Islet precursor cell (in vitro differentiated cells): Measurements from ENCODE around the gene RFXANK.
"Not testable (repeated sequence)": the region's sequence is repeated elsewhere in the genome, so short reads cannot be mapped to it uniquely, and the experiment has no call there.

ENCODE experiments used
- DNase-seq: peaks from one replicate; pipeline ENCODE4 v3.0.0-alpha.2; 2018

Gene RFXANK, protein sequence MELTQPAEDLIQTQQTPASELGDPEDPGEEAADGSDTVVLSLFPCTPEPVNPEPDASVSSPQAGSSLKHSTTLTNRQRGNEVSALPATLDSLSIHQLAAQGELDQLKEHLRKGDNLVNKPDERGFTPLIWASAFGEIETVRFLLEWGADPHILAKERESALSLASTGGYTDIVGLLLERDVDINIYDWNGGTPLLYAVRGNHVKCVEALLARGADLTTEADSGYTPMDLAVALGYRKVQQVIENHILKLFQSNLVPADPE

DNA sequence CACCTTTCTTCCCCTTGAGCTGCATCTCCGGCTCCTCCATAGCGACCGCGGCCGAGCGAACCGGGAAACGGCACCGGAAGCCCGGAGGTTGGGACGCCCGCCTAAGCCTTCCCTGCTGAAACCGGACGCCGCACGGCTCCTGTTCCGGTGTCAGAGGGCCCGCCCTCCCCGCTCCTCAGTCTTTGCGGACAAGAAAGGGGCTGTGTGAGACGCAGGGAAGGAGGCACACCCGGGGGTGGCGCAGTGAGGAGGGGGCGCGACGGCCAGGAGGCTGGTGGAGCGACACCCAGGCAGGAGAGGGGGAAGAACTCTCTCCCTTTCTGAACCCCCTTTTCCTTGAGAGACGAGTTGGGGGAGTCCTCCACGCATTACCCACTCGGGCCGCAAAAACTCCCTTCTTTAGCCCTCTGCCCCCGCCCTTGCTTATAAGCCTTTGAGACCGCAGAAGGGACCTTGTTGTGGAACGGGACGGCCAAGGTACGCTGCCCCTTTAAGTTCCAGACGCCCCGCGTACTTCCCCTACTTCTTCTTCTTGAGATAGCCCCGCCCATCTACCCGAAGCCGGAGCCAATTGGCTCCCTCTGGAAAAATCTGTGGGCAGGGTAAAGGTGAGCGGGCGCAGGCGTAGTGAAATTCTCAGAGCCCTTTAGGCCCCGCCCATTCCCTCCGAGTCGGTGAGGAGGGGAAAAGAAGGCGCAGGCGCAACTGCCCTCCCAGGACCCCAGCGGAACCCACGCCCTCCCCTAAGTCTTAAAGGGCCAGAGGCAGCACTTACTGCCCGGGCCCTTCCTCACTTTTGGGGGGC, at the start of gene RFXANK, which contains the start of gene BORCS8:
RFXANK (plus strand) TSS at position 181 of the 805 bp plus-strand sequence. CDS start 1,689 bp downstream, outside the sequence.
BORCS8 (minus strand) TSS at position 75 of the 805 bp plus-strand sequence; CDS start at position 40, 35 bp downstream.
- DNase-seq, result peak; percentile 99

DNA sequence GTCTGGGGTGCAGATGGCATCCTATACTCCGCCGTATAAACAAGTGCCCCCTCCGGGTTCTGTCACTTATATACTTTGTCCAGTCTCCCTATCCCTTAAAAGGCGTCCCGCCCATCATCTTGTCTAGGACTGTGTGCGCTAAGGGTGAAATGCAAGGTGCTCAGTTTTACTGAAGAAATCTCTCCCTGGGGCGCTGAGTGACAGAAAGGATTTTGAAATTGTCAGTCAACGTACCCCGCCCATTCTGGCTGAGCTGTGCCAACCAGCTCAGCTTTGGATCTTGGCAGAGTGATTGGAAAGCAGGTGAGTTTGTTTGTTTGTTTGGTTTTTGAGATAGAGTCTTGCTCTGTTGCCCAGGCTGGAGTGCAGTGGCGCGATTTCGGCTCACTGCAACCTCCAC, 49.7 kb upstream of the RFXANK start:
- no peak for DNase-seq

DNA sequence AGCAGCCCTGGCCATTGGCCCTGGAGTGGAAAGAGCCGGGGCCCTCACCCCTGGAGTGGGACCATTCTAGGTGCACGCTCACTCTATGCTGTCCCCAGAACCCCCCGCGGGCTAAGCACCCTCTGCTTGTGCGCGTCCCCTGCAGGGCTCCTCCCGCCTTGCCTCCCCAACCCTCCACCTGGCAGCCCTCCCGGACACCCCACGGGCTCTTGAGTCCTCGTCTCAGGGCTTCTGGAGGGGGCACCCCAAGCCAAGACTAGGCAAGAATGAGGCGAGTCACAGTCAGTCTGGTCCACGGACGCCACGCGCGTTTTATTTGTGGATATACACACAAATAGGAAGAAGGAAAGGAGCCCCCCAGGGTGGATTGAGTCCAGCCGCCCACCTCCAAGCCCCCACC, 46.8 kb upstream of the RFXANK start:
- no peak for DNase-seq

DNA sequence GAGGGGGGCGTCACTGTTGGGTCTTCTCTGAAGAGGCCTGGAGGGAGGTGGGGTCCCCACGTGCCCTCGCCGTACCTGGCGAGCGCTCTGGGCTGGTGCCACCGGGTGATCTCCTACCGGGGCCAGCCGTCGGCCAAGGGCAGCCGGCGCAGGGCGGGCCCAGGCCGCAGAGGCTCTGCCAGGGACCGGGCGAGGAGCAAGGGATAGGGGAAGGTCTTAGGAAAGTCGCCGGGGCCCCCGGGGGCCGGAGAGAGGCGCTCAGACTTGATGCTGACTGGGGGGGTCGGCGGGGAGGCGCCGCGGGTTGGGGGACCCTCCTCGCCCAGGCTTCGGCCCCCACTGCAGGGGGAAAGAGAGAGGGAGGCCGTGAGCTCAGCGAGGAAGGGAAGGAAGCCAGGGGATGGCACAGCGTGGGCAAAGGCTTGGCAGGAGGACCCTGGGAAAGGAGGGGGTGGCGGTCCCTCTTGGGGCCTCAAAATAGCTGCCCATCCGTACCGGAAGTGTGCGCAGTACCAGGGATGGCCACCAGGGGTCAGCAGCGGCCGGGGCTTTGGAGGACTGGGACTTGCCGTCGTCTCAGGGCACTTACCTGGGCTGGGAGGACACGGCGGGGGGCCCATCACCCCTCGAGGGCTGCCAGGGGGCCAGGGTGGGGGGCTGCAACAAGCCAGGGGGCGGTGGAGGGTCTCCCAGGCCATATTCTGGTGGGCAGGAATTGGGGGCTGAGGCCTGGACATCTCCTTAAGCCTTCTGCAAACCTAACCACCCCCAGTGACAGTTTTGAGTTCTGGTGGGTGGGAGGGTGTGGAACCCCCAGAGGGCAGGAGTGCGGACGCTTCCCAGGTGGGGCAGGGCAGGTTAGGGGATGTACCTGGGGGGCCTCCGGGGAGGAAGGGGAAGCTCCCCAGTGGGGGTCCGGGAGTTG, 46.1 kb upstream of the RFXANK start:
- peak; percentile 87 for DNase-seq

DNA sequence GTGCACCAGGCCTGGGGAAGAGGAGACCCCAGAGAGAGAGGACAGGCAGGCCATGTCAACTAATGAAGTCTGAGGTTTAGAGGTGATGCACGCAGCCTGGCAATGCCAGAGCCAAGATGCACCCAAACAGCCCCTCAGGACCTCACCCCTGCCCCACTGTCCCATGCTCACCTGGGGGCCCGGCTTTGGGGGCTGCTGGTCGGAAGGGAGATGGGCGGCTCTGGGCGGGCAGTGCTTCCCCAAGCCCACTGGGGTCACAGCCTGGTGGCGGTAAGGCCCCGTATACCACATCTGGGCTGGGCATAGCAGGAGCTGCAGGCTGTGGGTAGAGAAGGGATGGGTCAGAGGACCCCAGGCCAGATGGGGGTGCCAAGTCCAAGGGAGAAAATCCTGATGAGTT, 45.2 kb upstream of the RFXANK start:
- no peak for DNase-seq

DNA sequence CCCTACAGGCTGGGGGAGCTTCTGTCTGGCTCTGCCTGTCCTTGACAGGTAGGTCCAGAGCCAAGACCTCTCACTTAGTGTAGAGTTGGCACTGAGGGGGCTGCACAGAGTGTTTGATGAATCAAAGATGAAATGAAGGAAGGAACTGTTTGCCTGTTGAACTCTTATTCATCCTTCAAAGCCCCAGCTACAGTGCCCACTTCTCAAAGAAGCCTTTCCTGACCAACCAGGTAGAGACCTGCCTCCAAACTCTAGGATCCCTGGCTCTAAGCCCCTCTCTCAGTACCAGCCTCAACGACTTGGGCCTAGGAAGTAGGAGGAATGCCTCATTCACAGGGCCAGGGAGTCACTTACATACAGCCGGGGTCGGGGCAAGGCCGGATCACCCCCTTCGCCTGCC, 44.7 kb upstream of the RFXANK start:
- no peak for DNase-seq

DNA sequence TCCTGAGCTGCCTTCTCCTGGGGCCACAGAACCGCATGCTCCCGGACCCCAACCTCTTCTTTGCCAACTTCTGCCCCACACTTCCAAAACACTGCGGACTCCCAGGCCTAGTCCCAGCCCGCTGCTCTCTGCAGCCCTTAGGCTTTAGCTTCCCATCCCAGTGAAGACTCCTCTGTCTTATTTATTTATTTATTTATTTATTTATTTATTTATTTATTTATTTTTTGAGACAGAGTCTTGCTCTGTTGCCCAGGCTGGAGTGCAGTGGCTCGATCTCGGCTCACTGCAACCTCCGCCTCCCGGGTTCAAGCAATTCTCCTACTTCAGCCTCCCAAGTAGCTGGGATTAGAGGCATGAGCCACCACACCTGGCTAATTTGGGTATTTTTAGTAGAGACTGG, 43.6 kb upstream of the RFXANK start:
- not testable (repeated sequence) for DNase-seq

DNA sequence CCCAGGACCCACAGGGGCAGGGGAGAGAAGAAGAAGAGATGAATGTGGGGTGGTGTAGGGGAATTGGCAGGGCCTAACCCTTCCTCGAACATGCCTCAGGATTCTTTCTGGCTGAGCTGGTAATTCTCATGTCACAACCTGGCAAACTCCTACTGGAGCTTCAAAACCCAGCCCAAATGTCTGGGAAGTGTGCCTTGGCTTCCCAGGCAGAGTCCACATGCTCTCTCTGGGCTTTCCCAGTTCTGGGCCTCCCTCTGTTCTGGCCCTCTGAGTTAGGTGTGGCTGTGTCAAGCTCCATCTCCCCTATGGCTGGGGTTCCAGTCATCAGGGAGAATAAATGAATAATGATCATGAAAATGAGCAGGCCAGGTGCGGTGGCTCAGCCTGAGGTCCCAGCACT, 42.6 kb upstream of the RFXANK start:
- DNase-seq, result no peak

DNA sequence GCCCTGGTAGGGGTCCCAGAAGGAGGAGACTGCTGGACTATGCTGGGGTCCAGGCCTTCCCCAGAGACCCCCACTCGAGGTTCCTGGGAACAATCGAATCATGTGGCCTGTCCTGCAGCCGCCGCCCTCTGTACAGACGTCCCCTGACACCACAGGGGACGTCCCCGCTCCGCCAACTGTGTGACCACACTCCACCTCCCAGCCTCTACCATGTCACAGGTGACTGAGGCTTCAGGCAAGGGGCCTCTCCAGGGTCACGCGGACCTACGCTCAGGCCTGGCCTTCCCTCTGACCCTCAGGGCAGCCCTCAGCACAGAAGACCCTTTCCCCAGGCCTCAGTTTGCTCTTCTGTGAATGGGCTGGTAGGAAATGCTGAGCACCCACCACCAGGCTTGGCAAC, 40.6 kb upstream of the RFXANK start:
- no peak for DNase-seq

DNA sequence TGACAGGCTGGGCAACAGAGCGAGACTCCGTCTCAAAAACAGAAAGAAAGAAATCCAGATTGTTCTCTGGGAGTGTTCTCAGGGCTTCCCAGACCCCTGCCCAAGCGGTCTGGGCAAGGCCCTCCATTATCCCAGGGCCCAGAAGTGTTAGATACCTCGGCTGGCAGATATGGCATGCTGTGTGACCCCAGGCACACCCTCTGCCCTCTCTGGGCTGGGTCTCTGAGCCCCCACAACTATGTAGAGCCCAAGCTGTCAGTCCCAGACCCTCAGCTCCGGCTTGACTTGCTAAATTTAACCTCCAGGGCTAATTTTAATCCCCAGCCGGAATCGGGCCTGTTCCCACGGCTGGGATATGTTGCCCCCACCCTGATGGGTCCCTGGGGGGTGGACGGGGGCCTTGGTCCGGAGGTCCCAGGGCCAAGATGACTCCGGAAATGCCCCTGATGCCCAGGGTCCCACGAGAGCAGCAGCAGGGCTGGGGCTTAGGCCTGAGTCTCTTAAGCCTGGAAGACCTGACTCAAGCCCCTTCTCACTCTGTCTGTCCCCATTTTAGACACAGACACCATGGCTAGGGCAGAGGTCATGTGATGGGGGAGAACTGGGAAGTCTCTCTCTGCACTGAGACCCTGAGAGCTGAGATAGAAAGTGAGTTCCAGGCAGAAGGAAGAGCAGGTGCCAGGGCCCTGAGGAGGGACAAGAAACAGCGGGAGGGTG, 39.2 kb upstream of the RFXANK start:
- DNase-seq, result no peak

DNA sequence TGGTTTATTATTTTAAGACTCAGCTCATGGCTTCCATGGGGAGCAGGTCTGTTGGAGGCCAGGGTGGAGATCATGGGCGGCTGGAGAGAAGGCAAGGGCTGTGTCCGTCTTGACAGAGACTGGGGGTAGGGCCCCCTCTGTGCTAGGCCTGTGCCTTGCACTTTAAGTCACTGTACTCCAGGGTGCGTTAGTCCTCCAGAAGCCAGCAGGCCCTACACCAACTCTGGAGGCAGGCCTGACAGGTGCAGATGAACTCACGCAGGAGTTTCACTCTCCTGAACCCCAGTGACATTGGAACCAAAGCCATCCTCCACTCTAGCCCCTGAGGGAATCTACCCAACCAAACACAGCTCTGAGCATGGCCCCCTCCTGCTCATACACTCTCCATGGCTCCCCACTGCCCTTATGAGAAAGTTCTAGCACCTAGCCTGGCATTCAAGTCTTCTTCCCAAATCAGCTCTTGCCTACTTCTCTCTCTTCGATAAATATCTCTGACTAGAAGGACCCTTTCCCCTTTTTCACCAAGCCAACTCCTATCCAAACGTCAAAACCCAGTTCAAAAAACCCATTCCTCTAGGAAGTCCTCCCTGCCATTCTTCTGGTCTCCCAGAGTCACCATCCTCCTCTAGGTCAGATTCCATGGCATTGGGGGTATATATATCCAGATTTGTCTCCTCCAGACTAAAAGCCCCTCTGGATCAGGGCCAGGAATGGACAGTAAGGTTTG, 37.1 kb upstream of the RFXANK start:
- no peak for DNase-seq

DNA sequence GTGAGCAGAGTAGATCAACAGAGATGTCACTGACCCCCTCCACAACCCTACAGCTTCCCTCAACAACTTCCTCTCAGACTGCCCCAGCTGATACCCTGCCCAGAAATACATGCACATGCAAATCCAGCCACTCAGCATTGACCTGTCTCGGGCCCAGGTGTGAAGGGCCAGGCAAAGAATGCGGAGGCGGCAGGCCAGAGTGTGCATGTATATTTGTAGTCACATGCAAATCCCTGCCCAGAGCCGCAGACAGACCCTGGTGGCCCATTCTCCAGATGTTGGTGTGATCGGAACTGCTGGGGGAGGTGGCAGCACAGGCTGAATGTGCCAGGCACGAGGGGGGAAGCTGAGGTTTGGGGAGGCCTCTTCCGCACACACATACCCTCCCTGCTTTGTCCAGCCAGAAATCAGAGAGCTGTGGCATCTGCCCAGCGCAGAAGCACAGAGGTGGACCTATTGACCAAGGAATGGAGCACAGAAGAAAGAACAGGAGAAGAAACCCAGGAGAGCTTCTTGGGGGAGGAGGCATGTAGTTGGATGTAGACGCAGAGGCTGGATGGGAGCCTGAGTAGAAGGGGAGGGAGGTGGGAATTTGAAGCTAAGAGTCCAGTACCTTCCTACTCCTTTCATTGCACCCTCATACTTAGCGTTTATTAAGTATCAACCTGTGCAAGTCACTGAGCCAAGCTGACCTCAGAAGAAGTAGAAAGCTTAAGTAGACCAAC, 36.4 kb upstream of the RFXANK start:
- no peak for DNase-seq

DNA sequence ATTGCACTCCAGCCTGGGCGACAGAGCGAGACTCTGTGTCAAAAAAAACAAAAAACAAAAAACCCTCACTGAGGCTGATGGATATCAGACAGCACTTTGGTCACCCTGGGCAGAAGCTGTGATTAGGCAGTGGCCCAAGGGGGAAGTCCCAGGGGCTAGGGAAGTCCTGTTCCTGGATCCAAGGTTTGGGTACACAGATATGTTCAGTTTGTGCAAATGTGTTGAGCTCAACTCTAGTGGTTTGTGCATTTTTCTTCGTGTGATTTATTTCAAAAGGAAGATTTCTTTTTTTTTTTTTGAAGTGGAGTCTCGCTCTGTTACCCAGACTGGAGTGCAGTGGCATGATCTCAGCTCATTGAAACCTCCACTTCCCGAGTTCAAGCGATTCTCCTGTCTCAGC, 34.2 kb upstream of the RFXANK start:
- no peak for DNase-seq

DNA sequence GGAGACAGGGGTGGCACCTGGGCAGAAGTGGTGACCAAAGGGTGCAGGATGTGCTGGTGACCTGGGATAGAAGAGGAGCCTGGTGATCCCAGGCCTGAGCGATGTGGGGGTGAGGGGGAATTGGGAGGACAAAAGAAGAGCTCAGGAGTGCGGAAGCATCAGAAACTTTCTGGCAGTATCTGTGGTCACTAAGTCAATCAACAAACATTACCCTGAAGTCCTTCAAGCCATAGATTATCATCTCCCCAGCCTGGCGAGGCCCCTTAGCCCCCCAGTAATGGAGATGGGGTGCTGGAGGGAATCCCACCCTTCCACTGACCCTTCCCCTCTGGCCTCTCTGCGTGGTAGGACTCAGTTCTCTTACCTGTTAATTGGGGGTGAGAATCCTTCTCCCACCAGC, 32.5 kb upstream of the RFXANK start:
- DNase-seq, result no peak

DNA sequence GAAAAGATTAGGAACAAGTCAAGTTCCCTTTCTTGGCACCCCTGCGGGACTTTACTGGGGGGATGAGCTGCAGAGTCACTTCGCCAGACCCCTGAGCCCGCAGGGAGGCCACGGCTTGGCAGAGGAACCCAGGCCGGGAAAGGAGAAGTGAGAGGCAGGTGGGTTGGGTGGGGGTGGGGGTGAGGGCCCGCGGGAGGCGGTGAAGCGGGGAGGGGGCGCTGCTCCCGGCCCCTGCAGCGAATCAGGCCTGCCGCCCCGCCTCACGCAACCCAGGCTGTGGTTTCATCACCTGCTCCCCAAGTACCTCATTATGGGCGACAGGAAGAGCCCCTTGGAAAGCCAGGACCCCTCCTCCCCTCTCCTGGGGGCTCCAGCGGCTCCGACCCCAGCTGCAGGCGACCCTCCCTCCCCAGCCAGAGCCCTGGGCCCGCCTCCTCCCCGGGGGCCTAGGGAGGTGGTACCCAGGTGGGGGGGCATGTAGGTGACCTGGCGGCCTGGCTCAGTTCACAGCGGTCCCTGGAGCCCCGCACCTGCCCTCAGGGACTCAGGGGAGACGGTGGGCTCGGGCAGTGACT, 31.5 kb upstream of the RFXANK start:
- no peak for DNase-seq

DNA sequence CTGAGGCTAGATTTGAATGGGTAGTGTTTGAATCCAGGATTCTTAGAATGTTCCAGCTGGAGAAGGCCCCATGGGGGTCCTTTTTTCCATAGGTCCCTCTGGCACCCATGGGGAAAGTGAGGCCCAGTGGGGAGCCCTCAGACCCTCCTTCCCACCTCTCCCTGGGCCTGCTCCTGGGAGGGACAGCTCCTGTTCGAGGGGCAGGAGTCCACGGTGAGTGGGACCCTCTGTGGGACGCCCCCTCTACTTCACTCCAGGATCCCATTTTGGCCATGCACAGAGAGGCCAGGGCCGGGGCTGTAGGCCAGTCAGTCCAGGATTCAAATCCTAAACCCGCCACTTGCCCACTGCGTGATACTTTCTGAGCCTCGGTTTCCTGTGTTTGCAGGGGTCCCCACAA, 29.6 kb upstream of the RFXANK start:
- no peak for DNase-seq

DNA sequence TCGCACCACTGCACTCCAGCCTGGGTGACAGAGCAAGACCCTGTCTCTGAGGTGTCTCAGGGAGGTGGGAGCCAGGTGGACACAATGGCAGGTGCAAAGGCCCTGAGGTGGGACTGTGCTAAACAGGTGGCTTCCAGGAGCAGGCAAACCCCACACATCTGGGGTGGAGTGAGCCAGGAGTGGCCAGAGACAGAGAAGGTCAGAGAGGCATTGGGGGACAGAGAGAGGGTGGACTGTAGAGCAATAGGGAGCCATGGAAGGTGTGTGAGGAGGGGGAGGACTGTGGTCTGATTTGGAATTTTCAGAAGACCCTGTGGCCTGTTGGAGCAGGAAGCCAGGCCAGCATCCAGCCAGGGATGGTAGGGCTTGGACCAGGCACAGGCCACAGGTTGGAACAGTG, 26.7 kb upstream of the RFXANK start:
- DNase-seq, result no peak

DNA sequence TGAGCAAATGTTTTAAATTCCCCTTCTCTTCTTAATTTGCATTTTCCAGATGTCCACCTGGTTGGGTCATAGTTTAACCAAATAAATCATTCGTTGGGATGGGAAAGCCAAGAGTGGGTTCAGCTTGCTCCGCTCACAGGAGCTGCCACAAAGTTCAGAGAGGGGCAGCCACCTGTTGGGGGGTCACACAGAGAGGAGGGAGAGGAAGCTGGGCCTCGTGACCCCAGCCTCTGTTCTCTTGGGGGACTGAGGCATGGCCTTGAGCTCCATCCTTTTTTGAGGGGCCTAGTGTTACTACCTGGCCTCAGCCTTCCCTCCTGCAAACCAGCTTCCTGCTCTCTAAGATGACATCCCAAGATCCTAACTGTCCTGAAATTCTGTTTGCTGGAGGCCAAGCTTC, 24.4 kb upstream of the RFXANK start:
- DNase-seq, result no peak

DNA sequence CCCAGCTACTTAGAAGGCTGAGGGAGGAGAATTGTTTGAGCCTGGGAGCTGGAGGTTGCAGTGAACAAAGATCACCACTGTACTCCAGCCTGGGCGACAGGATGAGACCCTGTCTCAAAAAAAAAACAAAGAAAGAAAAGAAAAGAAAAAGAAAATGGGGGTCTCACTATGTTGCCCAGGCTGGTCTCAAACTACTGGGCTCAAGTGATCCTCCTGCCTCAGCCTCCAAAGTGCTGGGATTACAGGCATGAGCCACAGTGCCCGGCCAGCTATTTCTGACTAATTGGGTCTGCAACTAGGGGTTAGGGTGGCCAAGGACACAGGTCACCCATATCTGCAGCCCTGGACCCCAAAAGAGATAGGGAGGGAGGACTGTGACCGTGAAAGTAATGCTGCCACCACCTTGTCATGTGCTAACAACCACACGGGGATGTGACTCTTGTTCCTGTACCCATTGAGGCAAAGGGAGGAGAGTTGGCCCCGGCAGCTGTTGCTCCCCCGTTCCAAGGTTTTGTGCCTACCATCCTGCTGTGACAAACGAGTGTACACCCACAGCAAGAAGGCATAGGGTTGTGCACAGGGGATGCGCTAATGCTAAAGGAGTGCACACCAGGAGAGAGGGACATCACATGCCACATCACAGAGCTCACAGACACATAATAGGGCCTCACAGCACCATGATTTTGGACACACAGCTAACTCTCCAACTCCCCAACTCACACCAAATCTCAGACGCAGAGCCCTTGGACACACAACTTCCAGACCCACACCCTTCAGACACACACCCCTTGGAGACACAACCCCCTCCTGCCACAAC, 22.6 kb upstream of the RFXANK start:
- DNase-seq, result no peak
